Keratinocyte (primary cell): Measurements from ENCODE around the gene DHH. TPM values are rescaled to one million over a fixed set of nuclear protein-coding genes. Genes with fewer than 3 reads are reported as not detected.

ENCODE experiments used
- DNase-seq: peaks from one replicate; pipeline ENCODE4 v3.0.0-alpha.2; 2011; ENCODE audit warnings: low read depth, missing footprints, low spot score
- FAIRE-seq: peaks from 2 replicates; lab custom pipeline; 2011; peaks lifted over from hg19 to GRCh38; lab: Jason Lieb, UNC
- H2AFZ ChIP-seq: 2 replicates; pipeline ENCODE4 v1.6.0; 2012; ENCODE audit warnings: low read length, control low read depth, inconsistent platforms; ENCODE audit not compliant: control insufficient read depth
- H3K27ac ChIP-seq: 2 replicates; pipeline ENCODE4 v1.5.1; 2011; ENCODE audit warnings: low read length; ENCODE audit not compliant: control insufficient read depth, insufficient read depth
- H3K27me3 ChIP-seq: 3 replicates; pipeline ENCODE4 v1.6.0; 2011; ENCODE audit warnings: low read length; ENCODE audit not compliant: control insufficient read depth, insufficient read depth; ENCODE audit errors: extremely low read depth
- H3K36me3 ChIP-seq, 2 experiments: 2 replicates in 1 of 2; 3 replicates in 1 of 2; pipeline ENCODE4 v1.5.1; 2011; ENCODE audit warnings: low read length in 2 of 2, mild to moderate bottlenecking in 1 of 2; ENCODE audit not compliant: control insufficient read depth in 2 of 2, insufficient read depth in 2 of 2; ENCODE audit errors: extremely low read depth in 1 of 2
- H3K4me1 ChIP-seq: 3 replicates; pipeline ENCODE4 v1.5.1; 2011; ENCODE audit warnings: low read length; ENCODE audit not compliant: control insufficient read depth, insufficient read depth; ENCODE audit errors: extremely low read depth
- H3K4me2 ChIP-seq: 3 replicates; pipeline ENCODE4 v1.6.0; 2011; ENCODE audit warnings: low read depth, low read length; ENCODE audit not compliant: control insufficient read depth, insufficient read depth; ENCODE audit errors: extremely low read depth
- H3K4me3 ChIP-seq, 3 experiments: fragments of 200-600 bp in 1 of 3; sonication (generic) in 1 of 3; 2 replicates in 2 of 3; 3 replicates in 1 of 3; pipeline ENCODE4 v1.5.1; 2011 to 2016; ENCODE audit warnings: low read length in 3 of 3, mild to moderate bottlenecking in 3 of 3, control low read depth in 2 of 3, inconsistent platforms in 1 of 3, low read depth in 1 of 3, mixed read lengths in 1 of 3, mixed run types in 1 of 3, moderate library complexity in 1 of 3; ENCODE audit not compliant: control insufficient read depth in 2 of 3, insufficient read depth in 2 of 3; ENCODE audit errors: extremely low read depth in 1 of 3
- H3K79me2 ChIP-seq: 2 replicates; pipeline ENCODE4 v1.6.0; 2012; ENCODE audit warnings: low read length; ENCODE audit not compliant: control insufficient read depth, insufficient read depth
- H3K9ac ChIP-seq: 3 replicates; pipeline ENCODE4 v1.6.0; 2011; ENCODE audit warnings: low read length; ENCODE audit not compliant: control insufficient read depth, insufficient read depth; ENCODE audit errors: extremely low read depth
- H3K9me1 ChIP-seq: 3 replicates; pipeline ENCODE4 v1.6.0; 2011; ENCODE audit warnings: low read length; ENCODE audit not compliant: control insufficient read depth, insufficient read depth; ENCODE audit errors: extremely low read depth
- H3K9me3 ChIP-seq: 2 replicates; pipeline ENCODE4 v1.5.1; 2012; ENCODE audit warnings: low read depth, low read length; ENCODE audit not compliant: control insufficient read depth
- H4K20me1 ChIP-seq: 3 replicates; pipeline ENCODE4 v1.6.0; 2011; ENCODE audit warnings: low read length; ENCODE audit not compliant: control insufficient read depth, insufficient read depth; ENCODE audit errors: extremely low read depth
- CTCF ChIP-seq, 3 experiments: IDR thresholded peaks in 1 of 3; conservative IDR thresholded peaks in 1 of 3; optimal IDR thresholded peaks in 1 of 3; 2 replicates in 2 of 3; 3 replicates in 1 of 3; pipeline versions ENCODE3 to v1.5.1; 2011; ENCODE audit warnings: low read length in 3 of 3, mild to moderate bottlenecking in 3 of 3, moderate library complexity in 2 of 3, control low read depth in 1 of 3, inconsistent platforms in 1 of 3; ENCODE audit not compliant: insufficient read depth in 2 of 3; ENCODE audit errors: extremely low read depth in 1 of 3
- EZH2 ChIP-seq: IDR thresholded peaks from one replicate; pipeline ENCODE4 v1.6.1; 2012; ENCODE audit warnings: inconsistent platforms, mild to moderate bottlenecking, low read length, moderate library complexity
- dilution Hi-C: fragments of 300-500 bp; cut with MboI; formaldehyde crosslinking; loops from one replicate; pipeline ENCODE4 v1.7.0; 2020; ENCODE audit warnings: low sequenced_read_pairs; ENCODE audit not compliant: extremely low pct_ligation_motif_present
- polyA plus RNA-seq, 5 experiments: library from polyadenylated mRNA; depleted of rRNA in 3 of 5; stranded (reverse) in 3 of 5; stranded (forward) in 1 of 5; unstranded in 1 of 5; fragments of >200 nt; gene quantifications; 1 replicate in 1 of 5; 2 replicates in 3 of 5; 3 replicates in 1 of 5; pipeline versions ENCODE4 v1.2.1 to v1.2.3, GENCODE V29; 2011 to 2012; ENCODE audit warnings: missing spikeins in 2 of 5, low read depth in 1 of 5, low replicate concordance in 1 of 5

The DHH gene
- polyA plus RNA-seq, 1 donor (not counting 4 experiments of a cell fraction or from before 2014, with no cell fraction given): not detected

DNA sequence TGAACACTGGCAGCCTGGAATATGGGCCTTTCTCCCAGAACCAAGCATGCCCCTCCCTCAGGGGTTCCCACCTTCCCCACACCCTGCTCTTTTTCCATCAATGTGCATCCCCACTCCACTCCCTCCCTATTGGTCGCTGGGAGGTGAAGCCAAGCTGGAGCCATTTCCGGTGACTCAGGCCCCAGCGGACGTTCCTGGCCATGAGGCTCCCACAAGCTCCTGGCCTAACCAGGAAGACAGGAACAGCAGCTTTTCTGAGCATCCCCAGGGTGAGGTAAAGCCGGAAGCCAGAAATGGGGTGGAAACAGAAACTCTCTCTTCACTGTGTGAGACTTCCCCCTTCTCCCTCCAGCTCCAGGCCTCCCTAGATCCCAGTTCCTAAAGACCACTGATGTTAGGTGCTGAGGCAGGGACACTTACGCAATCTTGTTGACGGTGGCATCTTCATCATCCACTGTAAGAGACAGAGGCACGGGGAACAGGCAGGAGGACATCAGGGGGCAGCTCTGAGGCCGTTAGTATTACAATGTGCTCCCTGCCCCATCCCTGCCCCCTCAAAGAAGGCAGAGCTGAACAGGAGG is 11.0 kb upstream of the DHH start:
- H2AFZ ChIP-seq: peak overlapping the region; percentile 58
- H3K27ac ChIP-seq: peak overlapping the region; percentile 49
- no peak overlapping the region for H3K4me3 ChIP-seq
- peaks cover 18% of the 10 kb centered on the region for H3K4me1 ChIP-seq
- no peaks in the 10 kb centered on the region for H3K9me3 ChIP-seq
- no peak for DNase-seq
- H3K36me3 ChIP-seq: peaks cover 21 to 36% of the 10 kb centered on the region in 2 experiments
- dilution Hi-C loops: no loop called here
- TF ChIP-seq EZH2 (no peak), CTCF (optimal IDR thresholded peaks at IDR 0.05 in 1 of 3, IDR thresholded peaks at IDR 0.05 in 1 of 3, conservative IDR thresholded peaks at IDR 0.05 in 1 of 3; ENCODE audit: extremely low read depth in 1 of 3, insufficient read depth in 2 of 3, low read length in 3 of 3) (no peak)
- no peaks in the 10 kb centered on the region for H3K27me3 ChIP-seq
- H3K4me2 ChIP-seq: peak overlapping the region; percentile 50
- no peak overlapping the region for H3K9ac ChIP-seq
- no peaks in the 10 kb centered on the region for H3K9me1 ChIP-seq
- peaks cover 23% of the 10 kb centered on the region for H3K79me2 ChIP-seq
- H4K20me1 ChIP-seq: no peaks in the 10 kb centered on the region
- FAIRE-seq: peak; percentile 34

- Histone ChIP-seq H3K79me2 (peaks cover 18% of the 10 kb centered on the region), H3K4me2 (no peak overlapping the region), H4K20me1 (no peaks in the 10 kb centered on the region), H3K9me3 (no peaks in the 10 kb centered on the region), H3K27me3 (no peaks in the 10 kb centered on the region), H3K9me1 (no peaks in the 10 kb centered on the region), H2AFZ (no peak overlapping the region), H3K36me3 (peaks cover 24 to 39% of the 10 kb centered on the region in 2 experiments), H3K9ac (no peak overlapping the region), H3K4me1 (peaks cover 17% of the 10 kb centered on the region), H3K4me3 (no peak overlapping the region), H3K27ac (no peak overlapping the region)
- no peak for FAIRE-seq
- dilution Hi-C loops: no loop called here
- TF ChIP-seq EZH2: no peak
- no peak for TF ChIP-seq CTCF (optimal IDR thresholded peaks at IDR 0.05 in 1 of 3, IDR thresholded peaks at IDR 0.05 in 1 of 3, conservative IDR thresholded peaks at IDR 0.05 in 1 of 3; ENCODE audit: extremely low read depth in 1 of 3, insufficient read depth in 2 of 3, low read length in 3 of 3)
- DNase-seq: no peak
Observed at GRCh38 chr12:49104822-49105221, 10.2 kb upstream of the DHH start.
